Measurements from ENCODE around the gene CHRNE.
"Not testable (repeated sequence)": the region's sequence is repeated elsewhere in the genome, so short reads cannot be mapped to it uniquely, and the experiment has no call there.

GRCh38 chr17:4914551-4914950, 11.7 kb upstream of the CHRNE start:
- TF ChIP-seq CTCF (IDR thresholded peaks at IDR 0.05; ENCODE audit: low read depth, low read length, poor library complexity, severe bottlenecking); EZH2phosphoT487 (IDR thresholded peaks at IDR 0.05; ENCODE audit: borderline replicate concordance, low read length): not testable (repeated sequence)

Measured in DOHH2 (cell line).